Endothelial cell of umbilical vein (primary cell): ENCODE data around the gene HMCES. TPM values are rescaled to one million over a fixed set of nuclear protein-coding genes. Genes with fewer than 3 reads are reported as not detected.

ENCODE experiments used
- BruUV-seq: library from RNA; stranded (reverse); fragments of 400-500 nt; replicated peaks from 2 replicates; lab custom pipeline; 2021; lab: Mats Ljungman, UMichigan
- CTCF ChIA-PET: fragments of 300-600, 350-600 bp; sonication (Branson Sonifier 250); formaldehyde crosslinking; loops from one replicate; lab custom pipeline; 2021; ENCODE audit warnings: antibody characterized with exemption, inconsistent platforms; lab: Charles Lee
- POLR2A ChIA-PET: fragments of 300-600, 350-600 bp; sonication (Branson Sonifier 250); formaldehyde crosslinking; loops from one replicate; lab custom pipeline; 2021; ENCODE audit warnings: antibody characterized with exemption, inconsistent platforms; lab: Charles Lee
- DNase-seq: peaks from one replicate; pipeline ENCODE4 v3.0.0-alpha.2; 2011; ENCODE audit warnings: low read depth, low spot score
- FAIRE-seq: peaks from 2 replicates; lab custom pipeline; 2011; peaks lifted over from hg19 to GRCh38; lab: Jason Lieb, UNC
- H2AFZ ChIP-seq: 2 replicates; pipeline ENCODE4 v1.6.0; 2012; ENCODE audit warnings: low read depth, low read length, control low read depth, inconsistent platforms
- H3K27ac ChIP-seq: 2 replicates; pipeline ENCODE4 v1.5.1; 2011; ENCODE audit warnings: low read depth, mild to moderate bottlenecking, control low read depth, low read length, moderate library complexity; ENCODE audit not compliant: insufficient read depth
- H3K27me3 ChIP-seq, 2 experiments: 2 replicates each; pipeline versions ENCODE4 v1.6.0 to v1.6.1; 2011; ENCODE audit warnings: low read length in 2 of 2, mixed read lengths in 1 of 2; ENCODE audit not compliant: control insufficient read depth in 2 of 2, insufficient read depth in 2 of 2
- H3K36me3 ChIP-seq, 2 experiments: 2 replicates in 1 of 2; 3 replicates in 1 of 2; pipeline ENCODE4 v1.5.1; 2011; ENCODE audit warnings: low read length in 2 of 2, mild to moderate bottlenecking in 1 of 2, moderate library complexity in 1 of 2; ENCODE audit not compliant: control insufficient read depth in 2 of 2, insufficient read depth in 2 of 2; ENCODE audit errors: extremely low read depth in 1 of 2
- H3K4me1 ChIP-seq: 3 replicates; pipeline ENCODE4 v1.5.1; 2011; ENCODE audit warnings: mild to moderate bottlenecking, low read length; ENCODE audit not compliant: control insufficient read depth, insufficient read depth; ENCODE audit errors: extremely low read depth
- H3K4me2 ChIP-seq: 2 replicates; pipeline ENCODE4 v1.6.1; 2011; ENCODE audit warnings: low read length, control low read depth, mixed read lengths; ENCODE audit not compliant: insufficient read depth
- H3K4me3 ChIP-seq, 3 experiments: fragments of 200-600 bp in 1 of 3; sonication (generic), shearing (Covaris generic) in 1 of 3; replicated peaks in 1 of 3; 2 replicates each; pipeline ENCODE4 v1.5.1; 2011 to 2016; ENCODE audit warnings: control low read depth in 3 of 3, low read length in 3 of 3, mild to moderate bottlenecking in 2 of 3, inconsistent platforms in 1 of 3, low read depth in 1 of 3, moderate library complexity in 1 of 3; ENCODE audit not compliant: insufficient read depth in 1 of 3
- H3K79me2 ChIP-seq: 2 replicates; pipeline ENCODE4 v1.6.0; 2012; ENCODE audit warnings: low read length, inconsistent platforms; ENCODE audit not compliant: control insufficient read depth, insufficient read depth
- H3K9ac ChIP-seq: replicated peaks from 2 replicates; pipeline ENCODE3; 2011; ENCODE audit warnings: low read length, control low read depth; ENCODE audit not compliant: insufficient read depth; ENCODE audit errors: extremely low read depth
- H3K9me1 ChIP-seq: replicated peaks from 3 replicates; pipeline ENCODE4 v1.6.0; 2011; ENCODE audit warnings: mild to moderate bottlenecking, low read length; ENCODE audit not compliant: control insufficient read depth, insufficient read depth; ENCODE audit errors: extremely low read depth
- H3K9me3 ChIP-seq: replicated peaks from 2 replicates; pipeline ENCODE4 v1.5.1; 2012; ENCODE audit warnings: low read length, inconsistent platforms; ENCODE audit not compliant: control insufficient read depth, insufficient read depth
- H4K20me1 ChIP-seq: replicated peaks from 2 replicates; pipeline ENCODE3; 2011; ENCODE audit warnings: mild to moderate bottlenecking, low read length; ENCODE audit not compliant: control insufficient read depth, insufficient read depth; ENCODE audit errors: extremely low read depth
- CTCF ChIP-seq, 2 donors: IDR thresholded peaks; 1 replicate in 1 of 2; 2 replicates in 1 of 2; pipeline ENCODE4 v1.5.1; 2011; ENCODE audit warnings: low read length in 2 of 2, mild to moderate bottlenecking in 2 of 2, moderate library complexity in 2 of 2, control low read depth in 1 of 2, inconsistent platforms in 1 of 2, low read depth in 1 of 2; ENCODE audit not compliant: insufficient read depth in 1 of 2; ENCODE audit errors: extremely low read depth in 1 of 2
- EZH2 ChIP-seq: IDR thresholded peaks from 2 replicates; pipeline ENCODE4 v1.6.1; 2012; ENCODE audit warnings: borderline replicate concordance, low read depth, mild to moderate bottlenecking, moderate library complexity, low read length, inconsistent platforms; ENCODE audit not compliant: severe bottlenecking
- MAX ChIP-seq: IDR thresholded peaks from 2 replicates; pipeline ENCODE4 v1.6.1; 2011; ENCODE audit not compliant: insufficient read depth, insufficient read length
- POLR2A ChIP-seq: IDR thresholded peaks from 2 replicates; pipeline ENCODE4 v1.6.1; 2012; ENCODE audit warnings: low read depth, mild to moderate bottlenecking, control low read depth, low read length
- POLR2AphosphoS5 ChIP-seq: IDR thresholded peaks from 2 replicates; pipeline ENCODE4 v1.6.1; 2012; ENCODE audit warnings: low read depth, mild to moderate bottlenecking, control low read depth, low read length, moderate library complexity; ENCODE audit not compliant: insufficient read depth
- dilution Hi-C: fragments of 300-500 bp; cut with MboI; formaldehyde crosslinking; loops from one replicate; pipeline ENCODE4 v1.15.0; 2019; ENCODE audit warnings: low sequenced_read_pairs; ENCODE audit not compliant: extremely low pct_ligation_motif_present
- intact Hi-C: fragments of 100-400 bp; cut with micrococcal nuclease; formaldehyde crosslinking; loops from one replicate; pipeline ENCODE4 v1.10.0; 2022
- polyA plus RNA-seq, 4 experiments: library from polyadenylated mRNA; depleted of rRNA in 3 of 4; stranded (reverse) in 3 of 4; unstranded in 1 of 4; fragments of >200 nt; gene quantifications; 2 replicates each; pipeline versions ENCODE4 v1.2.1 to v1.2.3, GENCODE V29; 2011 to 2012; ENCODE audit warnings: missing spikeins in 1 of 4
- total RNA-seq: library from RNA; stranded (reverse); gene quantifications from 2 replicates; pipeline ENCODE4 v1.2.3, GENCODE V29; 2021

Gene HMCES
- total and polyA plus RNA-seq, 2 donors (not counting 3 experiments of a cell fraction or from before 2014, with no cell fraction given), result 30.6 to 40.8 TPM

GRCh38 chr3:129314386-129315222 lies 35.9 kb downstream of the HMCES start:
- CTCF ChIA-PET, result interaction anchor here (1.4 to 2.7 kb wide), 5 partner anchors 14 to 344 kb away, joined by 4 to 26 read pairs (median 5); no protein-coding TSS in a partner anchor
- Histone ChIP-seq H4K20me1 (no peaks in the 10 kb centered on the region), H3K9me1 (no peaks in the 10 kb centered on the region), H3K4me2 (peak overlapping the region; percentile 21), H3K4me3 (peak overlapping the region; percentile 3 to 90 (median 65)), H3K79me2 (peaks cover 2% of the 10 kb centered on the region), H3K36me3 (no peaks in the 10 kb centered on the region), H3K27me3 (no peaks in the 10 kb centered on the region), H3K9me3 (no peaks in the 10 kb centered on the region), H3K9ac (peak overlapping the region; percentile 78), H2AFZ (no peak overlapping the region), H3K27ac (peak overlapping the region; percentile 22), H3K4me1 (peaks cover 4% of the 10 kb centered on the region)
- dilution Hi-C loops (no loop called here), intact Hi-C loops (loop anchor here (1.0 to 5.0 kb wide), 3 partner anchors 9 to 132 kb away; partner anchors contain the start of gene CNBP)
- FAIRE-seq (peak; percentile 80), DNase-seq (peak; percentile 85)
- TF ChIP-seq EZH2 (no peak), MAX (peak; percentile 26), CTCF (IDR thresholded peaks at IDR 0.05; ENCODE audit: extremely low read depth in 1 of 2, insufficient read depth in 1 of 2, low read depth in 1 of 2, low read length in 2 of 2) (peak in 1 of 2 donors; percentile 6), POLR2AphosphoS5 (peak; percentile 68), POLR2A (no peak)
- no TSS peak for BruUV-seq
- POLR2A ChIA-PET, result interaction anchor here (0.5 to 2.2 kb wide), 2 partner anchors 8 to 58 kb away, joined by 3 to 11 read pairs; no protein-coding TSS in a partner anchor
